ENCODE results near the gene CLDN1.

- no peak for TF ChIP-seq CTCF (conservative IDR thresholded peaks at IDR 0.05 in 1 of 2, IDR thresholded peaks at IDR 0.05 in 1 of 2; ENCODE audit: low read depth in 1 of 2, low read length in 2 of 2)
- TF ChIP-seq EZH2 (IDR thresholded peaks at IDR 0.05; ENCODE audit: low read length, missing control alignments): no peak
Measured at GRCh38 chr3:190346541-190346940, 24.3 kb upstream of the CLDN1 start.

Measured in fibroblast of lung (primary cell).